ENCODE measurements around the gene FAR2. TPM values are rescaled to one million over a fixed set of nuclear protein-coding genes. Genes with fewer than 3 reads are reported as not detected.

FAR2 gene
- total RNA-seq, 4 donors from 2014 or later: 0.62 to 4.1 (median 2.6) TPM

DNA sequence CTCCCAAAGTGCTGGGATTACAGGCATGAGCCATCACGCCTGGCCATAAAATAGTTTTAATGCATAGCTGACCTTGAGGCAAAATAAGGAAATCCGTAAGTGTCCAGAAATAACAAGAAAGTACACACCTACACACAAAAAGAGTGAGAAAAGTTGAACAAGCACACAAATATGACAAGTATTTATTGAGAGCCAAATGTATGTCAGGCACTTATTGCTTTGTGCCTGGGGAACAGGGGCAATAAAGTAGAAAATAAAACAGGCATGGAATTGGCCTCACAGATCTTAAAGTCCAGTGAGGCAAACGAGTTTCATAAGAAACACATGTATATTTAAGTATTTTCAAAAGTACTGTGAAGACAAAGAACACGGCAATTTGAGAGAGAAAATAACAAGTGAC lies 128.2 kb downstream of the FAR2 start:
- H3K27ac ChIP-seq: no peak overlapping the region
- H3K4me3 ChIP-seq: no peak overlapping the region
- no peak for DNase-seq
- H3K36me3 ChIP-seq: no peaks in the 10 kb centered on the region
- in situ Hi-C loops (cut with MboI; ENCODE audit: low sequenced_read_pairs in 4 of 4): no loop called here
- H3K9me3 ChIP-seq: no peaks in the 10 kb centered on the region
- no peaks in the 10 kb centered on the region for H3K4me1 ChIP-seq
- no peak for TF ChIP-seq POLR2A (IDR thresholded peaks at IDR 0.05)
- TF ChIP-seq, protein P1, sequence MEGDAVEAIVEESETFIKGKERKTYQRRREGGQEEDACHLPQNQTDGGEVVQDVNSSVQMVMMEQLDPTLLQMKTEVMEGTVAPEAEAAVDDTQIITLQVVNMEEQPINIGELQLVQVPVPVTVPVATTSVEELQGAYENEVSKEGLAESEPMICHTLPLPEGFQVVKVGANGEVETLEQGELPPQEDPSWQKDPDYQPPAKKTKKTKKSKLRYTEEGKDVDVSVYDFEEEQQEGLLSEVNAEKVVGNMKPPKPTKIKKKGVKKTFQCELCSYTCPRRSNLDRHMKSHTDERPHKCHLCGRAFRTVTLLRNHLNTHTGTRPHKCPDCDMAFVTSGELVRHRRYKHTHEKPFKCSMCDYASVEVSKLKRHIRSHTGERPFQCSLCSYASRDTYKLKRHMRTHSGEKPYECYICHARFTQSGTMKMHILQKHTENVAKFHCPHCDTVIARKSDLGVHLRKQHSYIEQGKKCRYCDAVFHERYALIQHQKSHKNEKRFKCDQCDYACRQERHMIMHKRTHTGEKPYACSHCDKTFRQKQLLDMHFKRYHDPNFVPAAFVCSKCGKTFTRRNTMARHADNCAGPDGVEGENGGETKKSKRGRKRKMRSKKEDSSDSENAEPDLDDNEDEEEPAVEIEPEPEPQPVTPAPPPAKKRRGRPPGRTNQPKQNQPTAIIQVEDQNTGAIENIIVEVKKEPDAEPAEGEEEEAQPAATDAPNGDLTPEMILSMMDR (IDR thresholded peaks at IDR 0.05 in 4 of 5, conservative IDR thresholded peaks at IDR 0.05 in 1 of 5): no peak
- intact Hi-C loops (cut with DNase I; ENCODE audit: low total_unique reads): no loop called here
- no peaks in the 10 kb centered on the region for H3K27me3 ChIP-seq
- ATAC-seq: no peak

- Histone ChIP-seq H3K4me1 (no peaks in the 10 kb centered on the region), H3K27me3 (no peaks in the 10 kb centered on the region), H3K4me3 (no peak overlapping the region), H3K9me3 (no peaks in the 10 kb centered on the region), H3K36me3 (no peaks in the 10 kb centered on the region), H3K27ac (no peak overlapping the region)
- in situ Hi-C loops (cut with MboI; ENCODE audit: low sequenced_read_pairs in 4 of 4): no loop called here
- ATAC-seq (no peak), DNase-seq (no peak)
- intact Hi-C loops (cut with DNase I; ENCODE audit: low total_unique reads): no loop called here
- TF ChIP-seq, protein P1 (IDR thresholded peaks at IDR 0.05 in 4 of 5, conservative IDR thresholded peaks at IDR 0.05 in 1 of 5): no peak
- TF ChIP-seq POLR2A (IDR thresholded peaks at IDR 0.05): no peak
Observed at GRCh38 chr12:29278673-29279420, 129.8 kb downstream of the FAR2 start.

GRCh38 chr12:29281371-29282005 lies 132.4 kb downstream of the FAR2 start:
- in situ Hi-C loops (cut with MboI; ENCODE audit: low sequenced_read_pairs in 4 of 4): no loop called here
- intact Hi-C loops (cut with DNase I; ENCODE audit: low total_unique reads): no loop called here
- Histone ChIP-seq H3K4me3 (no peak overlapping the region), H3K27me3 (no peaks in the 10 kb centered on the region), H3K36me3 (no peaks in the 10 kb centered on the region), H3K4me1 (no peaks in the 10 kb centered on the region), H3K27ac (no peak overlapping the region), H3K9me3 (no peaks in the 10 kb centered on the region)
- DNase-seq (no peak), ATAC-seq (no peak)
- TF ChIP-seq, protein P1 (IDR thresholded peaks at IDR 0.05 in 4 of 5, conservative IDR thresholded peaks at IDR 0.05 in 1 of 5): no peak
- no peak for TF ChIP-seq POLR2A (IDR thresholded peaks at IDR 0.05)

- in situ Hi-C loops (cut with MboI; ENCODE audit: low sequenced_read_pairs in 4 of 4) (no loop called here), intact Hi-C loops (cut with DNase I; ENCODE audit: low total_unique reads) (no loop called here)
- Histone ChIP-seq H3K36me3 (no peaks in the 10 kb centered on the region), H3K4me1 (no peaks in the 10 kb centered on the region), H3K9me3 (no peaks in the 10 kb centered on the region), H3K27me3 (no peaks in the 10 kb centered on the region), H3K27ac (no peak overlapping the region), H3K4me3 (no peak overlapping the region)
- TF ChIP-seq, protein P1 (IDR thresholded peaks at IDR 0.05 in 4 of 5, conservative IDR thresholded peaks at IDR 0.05 in 1 of 5): no peak
- no peak for TF ChIP-seq POLR2A (IDR thresholded peaks at IDR 0.05)
- DNase-seq (no peak), ATAC-seq (no peak)
Observed at GRCh38 chr12:29282031-29282816, 133.1 kb downstream of the FAR2 start.

All from gastrocnemius medialis (tissue), 4 donors.